Ascending aorta (tissue), 2 donors: ENCODE data around the gene PPP2R5A. TPM values are rescaled to one million over a fixed set of nuclear protein-coding genes. Genes with fewer than 3 reads are reported as not detected.

Source experiments
- DNase-seq, 2 donors: peaks; one replicate each; pipeline ENCODE4 v3.0.0-alpha.2; 2019; ENCODE audit warnings: low spot score in 2 of 2
- H3K27ac ChIP-seq, 2 donors: fragments of 200-600 bp; sonication (generic); one replicate each; pipeline ENCODE4 v1.5.1; 2016 to 2017; ENCODE audit warnings: mild to moderate bottlenecking in 1 of 2
- H3K27me3 ChIP-seq: fragments of 200-600 bp; sonication (generic); one replicate; pipeline ENCODE4 v1.5.1; 2017
- H3K36me3 ChIP-seq, 2 donors: fragments of 200-600 bp; sonication (generic); one replicate each; pipeline ENCODE4 v1.5.1; 2016
- H3K4me1 ChIP-seq, 2 donors: fragments of 200-600 bp; sonication (generic); one replicate each; pipeline ENCODE4 v1.5.1; 2016 to 2017; ENCODE audit warnings: mild to moderate bottlenecking in 1 of 2
- H3K4me3 ChIP-seq, 2 donors: fragments of 200-600 bp; sonication (generic); one replicate each; pipeline ENCODE4 v1.5.1; 2016 to 2017; ENCODE audit warnings: mild to moderate bottlenecking in 1 of 2
- H3K9me3 ChIP-seq, 2 donors: fragments of 200-600 bp; sonication (generic); one replicate each; pipeline ENCODE4 v1.5.1; 2016
- intact Hi-C: fragments of 100-400 bp; cut with DNase I; formaldehyde crosslinking; loops from one replicate; pipeline ENCODE4 v1.15.1; 2023
- total RNA-seq: library from RNA; depleted of rRNA; stranded (reverse); fragments of >200 nt; gene quantifications from one replicate; pipeline ENCODE4 v1.1.0, GENCODE V29; 2016
- TF ChIP-seq, protein P1 (sequence below), 3 experiments: fragments of 200-600 bp in 2 of 3; fragments of 450-650 bp in 1 of 3; sonication (generic) in 2 of 3; IDR thresholded peaks; one replicate each; pipeline ENCODE4 v1.5.1; 2016 to 2019; ENCODE audit warnings: antibody characterized with exemption in 3 of 3, mild to moderate bottlenecking in 1 of 3, moderate library complexity in 1 of 3

PPP2R5A gene
- total RNA-seq, 1 donor from 2014 or later = 64.7 TPM

GRCh38 chr1:212396638-212397037 lies 111.4 kb downstream of the PPP2R5A start:
- H3K36me3 ChIP-seq = no peaks in the 10 kb centered on the region
- DNase-seq = no peak
- H3K4me3 ChIP-seq = no peak overlapping the region
- intact Hi-C loops = no loop called here
- no peaks in the 10 kb centered on the region for H3K27me3 ChIP-seq
- H3K27ac ChIP-seq = no peak overlapping the region
- H3K4me1 ChIP-seq = no peaks in the 10 kb centered on the region
- TF ChIP-seq, protein P1, sequence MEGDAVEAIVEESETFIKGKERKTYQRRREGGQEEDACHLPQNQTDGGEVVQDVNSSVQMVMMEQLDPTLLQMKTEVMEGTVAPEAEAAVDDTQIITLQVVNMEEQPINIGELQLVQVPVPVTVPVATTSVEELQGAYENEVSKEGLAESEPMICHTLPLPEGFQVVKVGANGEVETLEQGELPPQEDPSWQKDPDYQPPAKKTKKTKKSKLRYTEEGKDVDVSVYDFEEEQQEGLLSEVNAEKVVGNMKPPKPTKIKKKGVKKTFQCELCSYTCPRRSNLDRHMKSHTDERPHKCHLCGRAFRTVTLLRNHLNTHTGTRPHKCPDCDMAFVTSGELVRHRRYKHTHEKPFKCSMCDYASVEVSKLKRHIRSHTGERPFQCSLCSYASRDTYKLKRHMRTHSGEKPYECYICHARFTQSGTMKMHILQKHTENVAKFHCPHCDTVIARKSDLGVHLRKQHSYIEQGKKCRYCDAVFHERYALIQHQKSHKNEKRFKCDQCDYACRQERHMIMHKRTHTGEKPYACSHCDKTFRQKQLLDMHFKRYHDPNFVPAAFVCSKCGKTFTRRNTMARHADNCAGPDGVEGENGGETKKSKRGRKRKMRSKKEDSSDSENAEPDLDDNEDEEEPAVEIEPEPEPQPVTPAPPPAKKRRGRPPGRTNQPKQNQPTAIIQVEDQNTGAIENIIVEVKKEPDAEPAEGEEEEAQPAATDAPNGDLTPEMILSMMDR (IDR thresholded peaks at IDR 0.05) = no peak
- H3K9me3 ChIP-seq = peaks cover 4 to 15% of the 10 kb centered on the region in 2 donors

DNA sequence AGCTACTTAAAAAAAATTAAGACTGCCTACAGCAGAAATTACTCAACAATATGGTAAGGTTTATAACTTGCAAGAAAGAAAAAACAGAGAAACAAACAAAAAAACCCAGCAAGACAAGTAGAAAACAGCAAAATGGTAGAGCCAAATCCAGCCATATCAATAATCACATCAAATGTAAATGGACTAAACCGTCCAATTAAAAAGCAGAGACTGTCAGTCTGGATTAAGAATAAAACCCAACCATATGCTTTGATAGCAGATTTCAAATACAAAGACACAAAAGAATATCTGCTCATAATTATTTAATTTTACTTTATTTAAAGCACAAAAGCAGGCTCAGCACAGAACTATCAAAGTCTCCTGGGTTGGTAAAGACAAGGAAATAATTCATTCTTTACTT lies 112.0 kb downstream of the PPP2R5A start:
- Histone ChIP-seq H3K4me3 (no peak overlapping the region), H3K27ac (no peak overlapping the region), H3K4me1 (no peaks in the 10 kb centered on the region), H3K36me3 (no peaks in the 10 kb centered on the region), H3K9me3 (peaks cover 4 to 15% of the 10 kb centered on the region in 2 donors), H3K27me3 (no peaks in the 10 kb centered on the region)
- intact Hi-C loops = no loop called here
- DNase-seq = no peak
- TF ChIP-seq, protein P1 (IDR thresholded peaks at IDR 0.05) = no peak

- TF ChIP-seq, protein P1 (IDR thresholded peaks at IDR 0.05) = no peak
- Histone ChIP-seq H3K9me3 (peaks cover 4 to 13% of the 10 kb centered on the region in 2 donors), H3K4me1 (no peaks in the 10 kb centered on the region), H3K36me3 (peaks cover 0 to 2% of the 10 kb centered on the region in 2 donors), H3K27me3 (no peaks in the 10 kb centered on the region), H3K4me3 (no peak overlapping the region), H3K27ac (no peak overlapping the region)
- intact Hi-C loops = no loop called here
- DNase-seq = no peak
Observed at GRCh38 chr1:212401042-212401441, 115.8 kb downstream of the PPP2R5A start.

DNA sequence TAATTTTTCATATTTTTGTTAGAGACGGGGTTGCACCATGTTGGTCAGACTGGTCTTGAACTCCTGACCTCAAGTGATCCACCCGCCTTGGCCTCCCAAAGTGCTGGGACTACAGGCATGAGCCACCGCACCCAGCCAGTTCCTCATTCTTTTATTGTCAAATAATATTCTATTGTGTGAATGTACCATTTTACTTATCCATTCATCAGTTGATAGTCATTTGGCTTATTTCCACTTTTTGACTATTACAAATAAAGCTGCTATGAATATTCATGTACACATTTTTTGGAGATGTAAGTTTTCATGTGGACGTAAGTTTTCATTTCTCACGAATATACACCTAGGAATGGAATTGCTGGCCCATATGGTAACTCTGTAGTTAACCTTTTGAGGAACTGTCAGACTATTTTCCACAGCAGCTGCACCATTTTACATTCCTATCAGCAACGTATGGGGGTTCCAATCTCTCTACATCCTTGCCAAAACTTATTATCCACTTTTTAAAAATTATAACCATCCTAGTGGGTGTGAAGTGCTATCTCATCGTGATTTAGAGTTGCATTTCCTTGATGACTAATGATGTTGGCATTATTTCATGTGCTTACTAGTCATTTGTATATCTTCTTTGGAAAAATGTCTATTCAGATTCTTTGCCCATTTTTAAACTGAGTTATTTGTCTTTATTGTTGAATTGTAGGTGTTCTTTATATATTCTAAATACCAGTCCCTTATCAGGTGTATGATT lies 116.8 kb downstream of the PPP2R5A start:
- TF ChIP-seq, protein P1 (IDR thresholded peaks at IDR 0.05) = no peak
- intact Hi-C loops = no loop called here
- Histone ChIP-seq H3K27me3 (no peaks in the 10 kb centered on the region), H3K9me3 (peaks cover under 1 to 4% of the 10 kb centered on the region in 2 donors), H3K4me3 (no peak overlapping the region), H3K27ac (no peak overlapping the region), H3K4me1 (no peaks in the 10 kb centered on the region), H3K36me3 (peaks cover 2 to 3% of the 10 kb centered on the region in 2 donors)
- no peak for DNase-seq

GRCh38 chr1:212402666-212403321 lies 117.6 kb downstream of the PPP2R5A start:
- H3K27ac ChIP-seq = no peak overlapping the region
- H3K4me1 ChIP-seq = no peaks in the 10 kb centered on the region
- DNase-seq = no peak
- H3K4me3 ChIP-seq = no peak overlapping the region
- intact Hi-C loops = no loop called here
- H3K9me3 ChIP-seq = no peaks in the 10 kb centered on the region
- H3K27me3 ChIP-seq = no peaks in the 10 kb centered on the region
- peaks cover 2 to 4% of the 10 kb centered on the region in 2 donors for H3K36me3 ChIP-seq
- TF ChIP-seq, protein P1 (IDR thresholded peaks at IDR 0.05) = no peak
